ENCODE results near the gene EREG. TPM values are rescaled to one million over a fixed set of nuclear protein-coding genes. Genes with fewer than 3 reads are reported as not detected.

EREG gene
- polyA plus RNA-seq, 2 of the 4 experiments (the other 2 are of a cell fraction) = 34.0 to 102 TPM

DNA sequence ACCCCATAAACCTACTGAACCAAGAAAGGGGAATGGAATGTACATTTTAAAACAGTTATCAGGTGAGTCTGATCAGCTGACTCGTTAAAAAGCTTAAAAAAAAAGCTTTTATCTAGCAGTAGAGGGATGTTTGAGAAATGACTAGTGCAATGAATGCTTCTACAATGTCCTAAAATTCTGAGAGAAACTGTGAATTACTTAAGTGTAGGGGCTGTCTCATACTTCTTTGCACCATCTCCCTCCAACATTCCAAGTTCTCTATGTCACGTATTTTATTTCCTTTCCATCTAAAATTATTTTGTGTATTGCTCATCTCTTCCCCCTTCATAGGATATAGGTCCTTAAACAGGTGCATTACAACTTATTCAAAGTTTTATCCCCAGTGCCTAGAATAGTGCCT lies 68.1 kb downstream of the EREG start:
- ChIA-PET POLR2A (no interaction called here), CTCF (no interaction called here)
- no peaks in the 10 kb centered on the region for H3K4me1 ChIP-seq
- no peak overlapping the region for H3K4me3 ChIP-seq
- DNase-seq (ENCODE audit: low read depth in 1 of 2, low spot score in 1 of 2) (no peak), FAIRE-seq (no peak), ATAC-seq (no peak)
- 75% methylated on average over 2 of the region's 2 CpGs for WGBS (ENCODE audit: missing lambda C conversion rate)
- 0 out of 3 replicates have a peak overlapping the region, but pooled peaks have one; percentile 38 for H3K4me2 ChIP-seq
- TF ChIP-seq CHD4 (IDR thresholded peaks at IDR 0.05; ENCODE audit: borderline replicate concordance) (no peak), SREBF2 (IDR thresholded peaks at IDR 0.05) (no peak), RFX5 (IDR thresholded peaks at IDR 0.05) (no peak), ZFP36 (IDR thresholded peaks at IDR 0.05; ENCODE audit: borderline replicate concordance, partially characterized antibody) (no peak), TP53 (CRISPR knock-in tag; IDR thresholded peaks at IDR 0.05) (no peak), HDAC2 (IDR thresholded peaks at IDR 0.05) (no peak), CHD2 (IDR thresholded peaks at IDR 0.05; ENCODE audit: low read length, partially characterized antibody) (no peak)
- TF ChIP-seq, protein P1, sequence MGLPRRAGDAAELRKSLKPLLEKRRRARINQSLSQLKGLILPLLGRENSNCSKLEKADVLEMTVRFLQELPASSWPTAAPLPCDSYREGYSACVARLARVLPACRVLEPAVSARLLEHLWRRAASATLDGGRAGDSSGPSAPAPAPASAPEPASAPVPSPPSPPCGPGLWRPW (IDR thresholded peaks at IDR 0.05) = no peak
- H3K27ac ChIP-seq = no peak overlapping the region
- no peaks in the 10 kb centered on the region for H3K9me3 ChIP-seq

DNA sequence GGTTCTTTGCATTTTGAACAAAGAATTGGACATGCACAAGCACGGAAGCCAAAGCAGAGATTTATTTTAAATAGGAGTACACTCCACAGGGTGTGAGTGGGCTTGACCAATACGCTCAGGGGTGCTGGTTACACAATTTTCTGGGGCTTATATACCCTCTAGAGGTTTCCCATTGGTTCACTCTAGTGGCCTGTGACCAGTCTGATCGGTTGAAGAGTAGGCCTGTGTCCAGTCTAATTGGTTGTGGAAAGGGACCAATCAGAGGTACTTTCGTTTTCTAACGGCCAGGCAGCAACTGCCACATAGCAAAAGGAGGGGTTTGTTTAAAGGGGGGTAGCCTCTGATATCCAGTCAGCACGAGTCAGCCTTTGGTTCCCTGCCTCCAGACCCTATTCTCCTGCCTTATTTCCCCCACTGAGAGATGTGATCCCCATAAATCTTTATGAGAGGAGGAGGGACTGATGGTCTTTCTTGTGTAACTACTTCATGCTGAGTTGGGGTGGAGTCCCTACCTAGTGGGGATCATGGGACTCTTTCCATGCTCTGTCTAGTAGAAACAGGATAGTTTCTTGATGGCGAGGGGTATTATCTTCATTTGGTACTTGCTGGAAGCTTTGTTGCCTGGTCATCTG lies 68.7 kb downstream of the EREG start:
- Histone ChIP-seq H3K4me2 (peak overlapping the region; percentile 38; the same call in 1 of the 3 replicates), H3K4me3 (no peak overlapping the region), H3K27ac (no peak overlapping the region), H3K4me1 (no peaks in the 10 kb centered on the region), H3K9me3 (no peaks in the 10 kb centered on the region)
- CTCF ChIA-PET = interaction anchor here (0.6 kb wide), 1 partner anchor 56 kb away, joined by 3 read pairs; no protein-coding TSS in a partner anchor
- DNase-seq (ENCODE audit: low read depth in 1 of 2, low spot score in 1 of 2) = no peak
- FAIRE-seq = no peak
- no peak for TF ChIP-seq MAZ (IDR thresholded peaks at IDR 0.05; ENCODE audit: borderline replicate concordance, low read depth, low read length)
- TF ChIP-seq, protein P2, sequence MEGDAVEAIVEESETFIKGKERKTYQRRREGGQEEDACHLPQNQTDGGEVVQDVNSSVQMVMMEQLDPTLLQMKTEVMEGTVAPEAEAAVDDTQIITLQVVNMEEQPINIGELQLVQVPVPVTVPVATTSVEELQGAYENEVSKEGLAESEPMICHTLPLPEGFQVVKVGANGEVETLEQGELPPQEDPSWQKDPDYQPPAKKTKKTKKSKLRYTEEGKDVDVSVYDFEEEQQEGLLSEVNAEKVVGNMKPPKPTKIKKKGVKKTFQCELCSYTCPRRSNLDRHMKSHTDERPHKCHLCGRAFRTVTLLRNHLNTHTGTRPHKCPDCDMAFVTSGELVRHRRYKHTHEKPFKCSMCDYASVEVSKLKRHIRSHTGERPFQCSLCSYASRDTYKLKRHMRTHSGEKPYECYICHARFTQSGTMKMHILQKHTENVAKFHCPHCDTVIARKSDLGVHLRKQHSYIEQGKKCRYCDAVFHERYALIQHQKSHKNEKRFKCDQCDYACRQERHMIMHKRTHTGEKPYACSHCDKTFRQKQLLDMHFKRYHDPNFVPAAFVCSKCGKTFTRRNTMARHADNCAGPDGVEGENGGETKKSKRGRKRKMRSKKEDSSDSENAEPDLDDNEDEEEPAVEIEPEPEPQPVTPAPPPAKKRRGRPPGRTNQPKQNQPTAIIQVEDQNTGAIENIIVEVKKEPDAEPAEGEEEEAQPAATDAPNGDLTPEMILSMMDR (IDR thresholded peaks at IDR 0.05) = no peak
- TF ChIP-seq JUN (IDR thresholded peaks at IDR 0.05) = no peak
- no peak for TF ChIP-seq EHF (CRISPR knock-in tag; IDR thresholded peaks at IDR 0.05)
- POLR2A ChIA-PET = no interaction called here
- ATAC-seq = peak in 1 of 2 experiments; percentile 53; a peak in 4 of 6 replicates
- WGBS (ENCODE audit: missing lambda C conversion rate) = 83% methylated on average over 7 of the region's 7 CpGs

DNA sequence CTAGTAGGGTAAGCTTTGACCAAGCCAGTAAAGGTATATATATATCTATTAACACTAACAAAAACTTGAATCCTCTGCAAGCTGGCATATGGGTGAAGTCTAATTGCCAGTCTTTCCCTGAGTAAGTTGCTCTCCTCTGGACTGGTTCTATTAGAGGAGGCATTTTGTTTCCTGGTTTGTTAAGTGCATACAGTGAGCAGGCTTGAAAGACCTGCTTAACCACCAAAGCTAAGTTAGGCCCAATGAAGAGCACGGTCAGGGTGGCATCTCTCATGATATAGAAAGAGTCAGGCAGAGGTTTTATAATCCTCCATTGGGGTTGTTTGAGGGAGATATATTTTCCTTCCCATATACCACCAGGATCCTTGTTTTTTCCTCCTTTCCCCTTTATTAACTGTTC lies 70.4 kb downstream of the EREG start:
- no peak overlapping the region for H3K27ac ChIP-seq
- H3K9me3 ChIP-seq = no peaks in the 10 kb centered on the region
- ATAC-seq (no peak), FAIRE-seq (no peak), DNase-seq (ENCODE audit: low read depth in 1 of 2, low spot score in 1 of 2) (no peak)
- H3K4me1 ChIP-seq = no peaks in the 10 kb centered on the region
- TF ChIP-seq, protein P3, sequence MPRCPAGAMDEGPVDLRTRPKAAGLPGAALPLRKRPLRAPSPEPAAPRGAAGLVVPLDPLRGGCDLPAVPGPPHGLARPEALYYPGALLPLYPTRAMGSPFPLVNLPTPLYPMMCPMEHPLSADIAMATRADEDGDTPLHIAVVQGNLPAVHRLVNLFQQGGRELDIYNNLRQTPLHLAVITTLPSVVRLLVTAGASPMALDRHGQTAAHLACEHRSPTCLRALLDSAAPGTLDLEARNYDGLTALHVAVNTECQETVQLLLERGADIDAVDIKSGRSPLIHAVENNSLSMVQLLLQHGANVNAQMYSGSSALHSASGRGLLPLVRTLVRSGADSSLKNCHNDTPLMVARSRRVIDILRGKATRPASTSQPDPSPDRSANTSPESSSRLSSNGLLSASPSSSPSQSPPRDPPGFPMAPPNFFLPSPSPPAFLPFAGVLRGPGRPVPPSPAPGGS (IDR thresholded peaks at IDR 0.05) = no peak
- no peak for TF ChIP-seq FOSL2 (IDR thresholded peaks at IDR 0.05)
- TF ChIP-seq FOSL2 (CRISPR knock-in tag; IDR thresholded peaks at IDR 0.05) = no peak
- TF ChIP-seq HOXB5 (CRISPR knock-in tag; IDR thresholded peaks at IDR 0.05) = no peak
- no peak for TF ChIP-seq RNF2 (IDR thresholded peaks at IDR 0.05; ENCODE audit: borderline replicate concordance, low read depth)
- no peak for TF ChIP-seq CEBPB (IDR thresholded peaks at IDR 0.05)
- POLR2A ChIA-PET = no interaction called here
- WGBS (ENCODE audit: missing lambda C conversion rate) = 75% methylated on average over 1 of the region's 1 CpG
- CTCF ChIA-PET = interaction anchor here (1.3 to 1.6 kb wide), 4 partner anchors 9 to 96 kb away, joined by 3 to 4 read pairs (median 3); partner anchors contain the start of gene AREG
- H3K4me2 ChIP-seq = no peak overlapping the region
- no peak overlapping the region for H3K4me3 ChIP-seq

Data from A549 (cell line).